Right cardiac atrium (tissue), 5 donors: ENCODE measurements around the gene FCGBP. TPM values are rescaled to one million over a fixed set of nuclear protein-coding genes. Genes with fewer than 3 reads are reported as not detected.
"Not testable (repeated sequence)": the region's sequence is repeated elsewhere in the genome, so short reads cannot be mapped to it uniquely, and the experiment has no call there.

Experiments used
- ATAC-seq, 2 donors: fragments of 200-7000 bp; cut with Tn5 transposase; one replicate each; pipeline versions ENCODE4 v1.8.0 to v1.9.1; 2020; ENCODE audit warnings: moderate library complexity in 2 of 2, mild to moderate bottlenecking in 1 of 2
- DNase-seq, 3 donors: peaks; one replicate each; pipeline ENCODE4 v3.0.0-alpha.2; 2020
- H3K27ac ChIP-seq: one replicate; pipeline ENCODE4 v1.5.1; 2013; ENCODE audit warnings: mild to moderate bottlenecking, low read length, control low read depth, moderate library complexity
- H3K27me3 ChIP-seq: one replicate; pipeline ENCODE4 v1.6.1; 2013; ENCODE audit not compliant: control insufficient read depth, insufficient read depth
- H3K4me1 ChIP-seq: one replicate; pipeline ENCODE4 v1.6.1; 2013; ENCODE audit warnings: low read length; ENCODE audit not compliant: control insufficient read depth, insufficient read depth
- H3K4me3 ChIP-seq: one replicate; pipeline ENCODE4 v1.5.1; 2013; ENCODE audit warnings: low read length, control low read depth
- H3K9me3 ChIP-seq: one replicate; pipeline ENCODE4 v1.6.1; 2013; ENCODE audit warnings: low read length; ENCODE audit not compliant: control insufficient read depth
- WGBS: extraction: QIAGEN DNeasy Blood & Tissue Kit; methylation state at CpG from one replicate; pipeline ENCODE4 v1.1.7; 2013; 5-methylcytosine and 5-hydroxymethylcytosine counted together
- intact Hi-C, 4 donors: fragments of 100-400 bp; cut with DNase I; formaldehyde crosslinking; loops; one replicate each; pipeline versions ENCODE4 v1.11.0 to v1.14.0; 2022 to 2023
- polyA plus RNA-seq: library from polyadenylated mRNA; stranded (reverse); fragments of 200-250 nt; gene quantifications from one replicate; pipeline ENCODE4 v1.2.3, GENCODE V29; 2013
- total RNA-seq, 4 donors: library from RNA; stranded (reverse); fragmentation: NEBNext Ultra II Directional; extraction: Animal tissue kit (Norgen Biotek cat#: 25700); gene quantifications; one replicate each; pipeline ENCODE4 v1.2.1, GENCODE V29; 2021
- donor health status: healthy with polysubstance abuse.
- donor health status: DM: no; HTN: yes; CAD: no.
- donor health status: DM: no; HTN: no; CAD: no.
- donor health status: DM: no; HTN: yes; CAD: no; lungs with severe emphysema.
- donor health status: DM: yes; HTN: yes; CAD: no.

The FCGBP gene
- total and polyA plus RNA-seq, 5 donors, result 2.1 to 112 (median 11.9) TPM

DNA sequence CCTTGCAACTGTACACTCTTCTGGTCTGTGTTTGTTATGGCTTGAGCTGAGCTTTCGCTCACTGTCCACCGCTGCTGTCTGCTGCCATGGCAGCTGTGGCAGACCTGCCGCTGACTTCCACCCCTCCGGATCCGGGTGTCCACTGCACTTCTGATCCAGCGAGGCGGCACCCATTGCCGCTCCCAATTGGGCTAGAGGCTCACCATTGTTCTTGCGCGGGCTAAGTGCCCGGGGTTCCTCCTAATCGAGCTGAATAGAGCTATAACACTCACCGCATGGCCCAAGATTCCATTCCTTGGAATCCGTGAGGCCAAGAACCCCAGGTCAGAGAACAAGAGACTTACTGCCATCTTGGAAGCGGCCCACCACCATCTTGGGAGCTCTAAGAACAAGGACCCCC lies 34.4 kb upstream of the FCGBP start:
- H3K9me3 ChIP-seq, result no peaks in the 10 kb centered on the region
- DNase-seq (no peak), ATAC-seq (no peak)
- WGBS, result 88% methylated on average over 15 of the region's 15 CpGs
- no peak overlapping the region for H3K27ac ChIP-seq
- no peak overlapping the region for H3K4me3 ChIP-seq
- no peaks in the 10 kb centered on the region for H3K27me3 ChIP-seq
- peaks cover 4% of the 10 kb centered on the region for H3K4me1 ChIP-seq
- intact Hi-C loops, result no loop called here

DNA sequence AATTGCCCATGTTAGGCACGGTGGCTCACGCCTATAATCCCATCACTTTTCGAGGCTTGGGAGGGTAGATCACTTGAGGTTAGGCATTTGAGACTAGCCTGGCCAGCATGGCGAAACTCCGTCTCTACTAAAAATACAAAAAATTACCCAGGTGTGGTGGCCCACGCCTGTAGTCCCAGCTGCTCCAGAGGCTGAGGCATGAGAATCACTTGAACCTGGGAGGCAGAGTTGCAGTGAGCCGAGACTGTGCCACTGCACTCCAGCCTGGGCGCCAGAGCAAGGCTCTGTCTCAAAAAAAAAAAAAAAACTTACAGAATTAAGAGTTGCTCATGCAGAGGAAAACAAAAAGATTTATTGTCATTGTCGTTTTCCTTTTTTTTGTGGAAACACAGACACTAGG lies 33.1 kb upstream of the FCGBP start:
- Histone ChIP-seq H3K9me3 (no peaks in the 10 kb centered on the region), H3K27ac (no peak overlapping the region), H3K27me3 (no peaks in the 10 kb centered on the region), H3K4me1 (peaks cover 4% of the 10 kb centered on the region), H3K4me3 (no peak overlapping the region)
- DNase-seq (no peak), ATAC-seq (no peak)
- intact Hi-C loops, result no loop called here
- 85% methylated on average over 9 of the region's 9 CpGs for WGBS

DNA sequence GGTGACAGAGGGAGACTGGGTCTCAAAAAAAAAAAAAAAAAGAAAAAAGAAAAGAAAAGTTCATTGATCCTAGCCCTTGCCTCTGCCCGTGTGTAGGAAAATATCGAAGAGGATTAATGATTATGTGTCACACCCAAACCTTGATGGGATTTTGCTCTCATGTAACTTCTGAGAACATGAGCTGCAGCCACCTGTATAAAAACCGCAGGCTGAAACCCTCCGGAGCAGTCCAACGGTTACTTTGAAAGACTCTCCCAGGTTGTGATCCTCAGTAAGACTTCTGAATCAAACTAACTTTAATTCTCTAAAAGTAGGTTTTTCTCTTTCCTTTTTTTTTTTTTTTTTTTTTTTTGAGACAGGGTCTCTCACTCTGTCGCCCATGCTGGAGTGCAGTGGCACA lies 32.2 kb upstream of the FCGBP start:
- no peak for DNase-seq
- no peaks in the 10 kb centered on the region for H3K27me3 ChIP-seq
- intact Hi-C loops, result no loop called here
- WGBS, result 93% methylated on average over 6 of the region's 6 CpGs
- no peaks in the 10 kb centered on the region for H3K9me3 ChIP-seq
- H3K27ac ChIP-seq, result no peak overlapping the region
- no peaks in the 10 kb centered on the region for H3K4me1 ChIP-seq
- no peak overlapping the region for H3K4me3 ChIP-seq
- ATAC-seq, result no peak

DNA sequence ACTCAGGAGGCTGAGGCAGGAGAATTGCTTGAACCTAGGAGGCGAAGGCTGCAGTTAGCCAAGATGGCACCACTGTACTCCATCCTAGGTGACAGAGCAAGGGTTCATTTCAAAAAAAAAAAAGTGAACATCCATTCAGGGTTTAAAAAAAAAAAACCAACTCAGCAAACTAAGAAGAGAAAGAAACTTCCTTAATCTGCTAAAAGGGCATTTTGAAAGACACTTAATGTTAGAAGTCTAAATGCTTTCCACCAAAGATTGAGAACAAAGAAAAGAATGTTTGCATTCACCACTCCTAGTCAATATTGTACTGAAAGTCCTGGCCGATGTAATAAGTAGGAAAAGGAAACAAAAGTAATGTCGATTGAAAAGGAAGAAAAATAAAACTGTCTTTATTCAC lies 29.5 kb upstream of the FCGBP start:
- ATAC-seq (no peak), DNase-seq (no peak)
- no peak overlapping the region for H3K4me3 ChIP-seq
- no peaks in the 10 kb centered on the region for H3K4me1 ChIP-seq
- intact Hi-C loops, result no loop called here
- no peaks in the 10 kb centered on the region for H3K27me3 ChIP-seq
- 75% methylated on average over 3 of the region's 3 CpGs for WGBS
- no peak overlapping the region for H3K27ac ChIP-seq
- H3K9me3 ChIP-seq, result no peaks in the 10 kb centered on the region

DNA sequence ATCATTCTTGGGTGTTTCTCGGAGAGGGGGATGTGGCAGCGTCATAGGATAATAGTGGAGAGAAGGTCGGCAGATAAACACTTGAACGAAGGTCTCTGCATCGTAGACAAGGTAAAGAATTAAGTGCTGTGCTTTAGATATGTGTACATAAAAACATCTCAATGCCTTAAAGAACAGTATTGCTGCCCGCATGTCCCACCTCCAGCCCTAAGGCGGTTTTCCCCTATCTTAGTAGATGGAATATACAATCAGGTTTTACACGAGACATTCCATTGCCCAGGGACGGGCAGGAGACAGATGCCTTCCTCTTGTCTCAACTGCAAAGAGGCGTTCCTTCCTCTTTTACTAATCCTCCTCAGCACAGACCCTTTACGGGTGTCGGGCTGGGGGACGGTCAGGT lies 25.0 kb upstream of the FCGBP start:
- H3K27me3 ChIP-seq, ATAC-seq, H3K4me1 ChIP-seq, H3K4me3 ChIP-seq, H3K27ac ChIP-seq, H3K9me3 ChIP-seq, intact Hi-C loops, DNase-seq: not testable (repeated sequence)
- WGBS, result 55% methylated on average over 9 of the region's 13 CpGs

DNA sequence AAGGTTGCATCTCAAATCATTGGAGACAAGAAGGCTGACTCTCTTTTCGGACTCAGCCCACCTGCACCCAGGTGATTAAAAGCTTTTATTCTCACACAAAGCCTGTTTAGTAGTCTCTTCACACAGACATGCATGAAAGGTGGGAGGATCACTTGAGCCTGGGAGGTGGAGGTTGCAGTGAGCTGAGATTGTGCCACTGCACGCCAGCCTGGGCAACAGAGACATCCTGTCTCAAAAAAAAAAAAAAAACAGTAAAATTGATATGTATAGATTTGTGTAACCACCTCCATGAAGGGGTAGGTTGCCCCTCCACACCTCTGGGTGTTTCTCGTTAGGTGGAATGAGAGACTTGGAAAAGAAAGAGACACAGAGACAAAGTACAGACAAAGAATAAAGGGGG lies 24.5 kb upstream of the FCGBP start:
- H3K4me1 ChIP-seq, intact Hi-C loops, H3K9me3 ChIP-seq, H3K4me3 ChIP-seq, DNase-seq, H3K27ac ChIP-seq, ATAC-seq, H3K27me3 ChIP-seq: not testable (repeated sequence)
- 87% methylated on average over 3 of the region's 3 CpGs for WGBS

DNA sequence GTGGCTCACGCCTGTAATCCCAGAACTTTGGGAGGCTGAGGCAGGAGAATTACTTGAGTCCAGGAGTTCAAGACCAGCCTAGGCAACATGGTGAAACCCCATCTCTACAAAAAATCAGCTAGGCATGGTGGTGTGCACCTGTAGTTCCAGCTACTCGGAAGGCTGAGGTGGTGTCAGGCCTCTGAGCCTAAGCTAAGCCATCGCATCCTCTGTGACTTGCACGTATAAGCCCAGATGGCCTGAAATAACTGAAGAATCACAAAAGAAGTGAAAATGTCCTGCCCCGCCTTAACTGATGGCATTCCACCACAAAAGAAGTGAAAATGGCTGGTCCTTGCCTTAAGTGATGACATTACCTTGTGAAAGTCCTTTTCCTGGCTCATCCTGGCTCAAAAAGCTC lies 23.5 kb upstream of the FCGBP start:
- H3K4me3 ChIP-seq, H3K9me3 ChIP-seq, intact Hi-C loops, H3K27me3 ChIP-seq, ATAC-seq, H3K27ac ChIP-seq, DNase-seq, H3K4me1 ChIP-seq: not testable (repeated sequence)
- WGBS, result 86% methylated on average over 5 of the region's 5 CpGs

DNA sequence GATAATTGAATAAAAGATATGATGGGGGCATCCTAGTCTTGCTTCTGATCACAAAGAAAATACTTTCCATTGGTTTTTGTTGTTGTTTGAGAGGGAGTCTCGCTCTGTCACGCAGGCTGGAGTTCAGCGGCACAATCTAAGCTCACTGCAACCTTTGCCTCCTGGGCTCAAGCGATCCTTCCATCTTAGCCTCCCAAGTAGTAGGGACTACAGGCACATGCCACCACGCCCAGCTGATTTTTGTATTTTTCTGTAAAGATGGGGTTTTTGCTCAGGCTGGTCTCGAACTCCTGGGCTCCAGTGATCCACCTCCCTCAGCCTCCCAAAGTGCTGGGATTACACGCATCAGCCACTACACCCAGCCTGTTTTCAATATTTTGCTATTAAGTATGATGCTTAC lies 19.5 kb upstream of the FCGBP start:
- no peak for ATAC-seq
- intact Hi-C loops, result no loop called here
- Histone ChIP-seq H3K27me3 (no peaks in the 10 kb centered on the region), H3K27ac (no peak overlapping the region), H3K4me1 (no peaks in the 10 kb centered on the region), H3K4me3 (no peak overlapping the region), H3K9me3 (no peaks in the 10 kb centered on the region)
- WGBS, result 90% methylated on average over 7 of the region's 7 CpGs
- DNase-seq, result no peak

DNA sequence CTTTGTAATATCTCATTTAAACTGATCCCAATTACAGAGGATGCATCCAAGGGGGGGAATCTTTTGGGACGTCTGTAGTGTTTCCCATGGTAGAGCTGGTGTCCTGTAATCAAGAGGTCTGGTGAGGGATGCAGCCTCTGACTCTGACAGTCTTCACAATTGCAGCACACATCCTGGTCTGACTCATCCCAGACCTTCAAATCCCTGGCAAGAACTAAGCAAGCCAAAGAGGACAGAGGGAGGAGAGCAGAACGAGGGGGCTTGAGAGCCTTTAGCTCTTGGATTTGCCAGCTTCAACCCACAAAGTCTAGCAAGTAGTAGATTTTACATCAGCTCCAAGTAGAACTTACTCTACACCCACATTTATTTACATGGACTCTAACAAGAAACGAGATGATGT lies 17.3 kb upstream of the FCGBP start:
- no peak for DNase-seq
- WGBS, result 59% methylated on average over 3 of the region's 3 CpGs
- Histone ChIP-seq H3K27ac (no peak overlapping the region), H3K9me3 (no peaks in the 10 kb centered on the region), H3K4me3 (no peak overlapping the region), H3K27me3 (no peaks in the 10 kb centered on the region), H3K4me1 (no peaks in the 10 kb centered on the region)
- no peak for ATAC-seq
- intact Hi-C loops, result no loop called here

DNA sequence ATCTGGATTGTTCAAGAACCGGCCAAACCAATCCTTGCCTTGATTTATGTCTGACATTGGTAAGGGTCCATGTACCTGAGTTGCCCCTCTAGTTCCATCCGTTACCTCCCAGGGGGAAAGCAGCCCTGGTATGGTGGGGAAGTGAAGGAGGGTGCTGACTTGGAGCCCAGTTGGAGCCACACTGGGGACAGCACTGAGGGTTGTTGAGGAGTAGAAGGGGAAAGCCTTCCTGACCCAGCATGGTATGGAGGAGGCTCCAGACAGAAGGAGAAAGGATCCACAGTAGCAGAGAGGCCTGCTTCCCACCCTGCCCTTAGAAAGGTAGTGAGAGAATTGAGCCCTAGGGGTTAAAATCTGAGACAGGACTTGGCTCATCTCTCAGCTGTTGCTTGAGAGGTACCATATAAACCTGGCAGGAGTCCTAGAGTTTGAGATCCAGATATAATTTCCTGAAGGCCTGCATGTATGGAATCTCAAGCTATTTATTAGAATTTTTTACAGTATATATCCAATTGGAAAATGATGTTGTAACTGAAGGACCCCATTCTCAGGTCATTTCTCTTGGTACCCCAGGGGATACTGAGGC lies 16.7 kb upstream of the FCGBP start:
- 93% methylated on average over 2 of the region's 2 CpGs for WGBS
- Histone ChIP-seq H3K27ac (no peak overlapping the region), H3K4me1 (no peaks in the 10 kb centered on the region), H3K4me3 (no peak overlapping the region), H3K27me3 (no peaks in the 10 kb centered on the region), H3K9me3 (no peaks in the 10 kb centered on the region)
- no peak for DNase-seq
- ATAC-seq, result no peak
- intact Hi-C loops, result no loop called here

DNA sequence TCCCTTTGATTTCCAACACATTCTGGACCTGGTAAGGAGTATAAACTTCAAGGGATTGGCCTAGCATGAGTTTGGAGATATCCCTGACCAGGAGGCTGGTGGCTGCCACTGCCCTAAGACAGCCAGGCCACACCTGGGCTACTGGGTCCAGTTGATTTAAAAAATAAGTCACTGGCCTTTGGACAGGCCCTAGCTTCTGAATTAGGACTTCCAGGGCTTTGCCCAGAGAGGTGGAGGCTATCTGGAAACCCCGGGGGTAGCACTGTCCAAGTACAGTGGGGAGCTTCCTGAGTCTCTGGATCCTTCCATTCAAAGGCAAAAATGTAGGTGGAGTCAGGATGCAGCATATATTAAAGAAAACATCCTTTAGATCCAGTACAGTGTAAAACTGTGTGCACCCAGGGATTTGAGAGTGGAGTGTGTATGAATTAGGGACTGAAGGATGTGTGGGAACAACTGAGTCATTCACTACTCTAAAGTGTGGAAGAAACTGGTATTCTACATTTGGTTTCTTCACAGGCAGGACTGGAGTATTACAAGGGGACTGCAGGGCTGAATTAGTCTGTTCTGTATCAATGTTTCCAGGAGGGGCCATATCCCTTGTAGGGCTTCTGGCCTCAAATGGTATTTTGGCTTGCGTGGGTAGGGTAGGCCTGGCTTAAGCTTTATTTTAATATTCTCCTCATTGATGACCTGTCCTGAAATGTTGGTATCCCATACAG lies 14.8 kb upstream of the FCGBP start:
- Histone ChIP-seq H3K27ac (no peak overlapping the region), H3K9me3 (no peaks in the 10 kb centered on the region), H3K4me3 (no peak overlapping the region), H3K4me1 (no peaks in the 10 kb centered on the region), H3K27me3 (no peaks in the 10 kb centered on the region)
- 70% methylated on average over 2 of the region's 2 CpGs for WGBS
- intact Hi-C loops, result no loop called here
- DNase-seq (no peak), ATAC-seq (no peak)

DNA sequence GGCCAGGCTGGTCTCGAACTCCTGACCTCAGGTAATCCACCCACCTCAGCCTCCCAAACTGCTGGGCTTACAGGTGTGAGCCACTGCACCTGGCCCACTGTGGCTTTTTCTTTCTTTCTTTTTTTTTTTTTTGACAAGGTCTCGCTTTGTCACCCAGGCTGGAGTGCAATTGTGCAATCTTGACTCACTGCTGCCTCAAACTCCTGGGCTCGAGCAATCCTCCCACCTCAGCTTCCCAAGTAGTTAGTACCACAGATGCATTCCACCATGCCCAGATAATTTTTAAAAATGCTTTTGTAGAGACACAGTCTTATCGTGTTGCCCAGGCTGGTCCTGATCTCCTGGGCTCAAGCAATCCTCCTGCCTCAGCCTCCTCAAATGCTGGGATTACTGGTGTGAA lies 12.1 kb upstream of the FCGBP start:
- Histone ChIP-seq H3K27me3 (no peaks in the 10 kb centered on the region), H3K4me1 (no peaks in the 10 kb centered on the region), H3K4me3 (no peak overlapping the region), H3K9me3 (no peaks in the 10 kb centered on the region), H3K27ac (no peak overlapping the region)
- 78% methylated on average over 4 of the region's 4 CpGs for WGBS
- intact Hi-C loops, result no loop called here
- ATAC-seq (no peak), DNase-seq (no peak)
